Measurements from ENCODE around the gene HADHA.

DNA sequence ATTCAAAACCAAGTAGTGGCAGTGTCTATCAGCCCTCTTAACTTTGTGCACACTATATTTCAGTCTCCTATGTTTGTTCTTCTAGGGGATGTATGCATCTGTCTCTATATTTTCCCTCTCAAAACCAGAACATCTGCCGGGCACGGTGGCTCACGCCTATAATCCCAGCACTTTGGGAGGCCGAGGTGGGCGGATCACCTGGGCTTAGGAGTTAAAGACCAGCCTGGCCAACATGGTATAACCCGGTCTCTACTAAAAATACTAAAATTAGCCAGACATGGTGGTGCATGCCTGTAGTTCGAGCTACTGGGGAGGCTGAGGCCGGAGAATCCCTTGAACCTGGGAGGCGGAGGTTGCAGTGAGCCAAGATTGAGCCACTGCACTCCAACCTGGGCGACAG, 81.5 kb downstream of the HADHA start:
- TF ChIP-seq, protein P1, sequence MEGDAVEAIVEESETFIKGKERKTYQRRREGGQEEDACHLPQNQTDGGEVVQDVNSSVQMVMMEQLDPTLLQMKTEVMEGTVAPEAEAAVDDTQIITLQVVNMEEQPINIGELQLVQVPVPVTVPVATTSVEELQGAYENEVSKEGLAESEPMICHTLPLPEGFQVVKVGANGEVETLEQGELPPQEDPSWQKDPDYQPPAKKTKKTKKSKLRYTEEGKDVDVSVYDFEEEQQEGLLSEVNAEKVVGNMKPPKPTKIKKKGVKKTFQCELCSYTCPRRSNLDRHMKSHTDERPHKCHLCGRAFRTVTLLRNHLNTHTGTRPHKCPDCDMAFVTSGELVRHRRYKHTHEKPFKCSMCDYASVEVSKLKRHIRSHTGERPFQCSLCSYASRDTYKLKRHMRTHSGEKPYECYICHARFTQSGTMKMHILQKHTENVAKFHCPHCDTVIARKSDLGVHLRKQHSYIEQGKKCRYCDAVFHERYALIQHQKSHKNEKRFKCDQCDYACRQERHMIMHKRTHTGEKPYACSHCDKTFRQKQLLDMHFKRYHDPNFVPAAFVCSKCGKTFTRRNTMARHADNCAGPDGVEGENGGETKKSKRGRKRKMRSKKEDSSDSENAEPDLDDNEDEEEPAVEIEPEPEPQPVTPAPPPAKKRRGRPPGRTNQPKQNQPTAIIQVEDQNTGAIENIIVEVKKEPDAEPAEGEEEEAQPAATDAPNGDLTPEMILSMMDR (IDR thresholded peaks at IDR 0.05) = no peak
- no peak for TF ChIP-seq POLR2A (IDR thresholded peaks at IDR 0.05)
